Epithelial cell of esophagus (primary cell): ENCODE data around the gene DNAH8.

Source experiments
- DNase-seq: peaks from one replicate; pipeline ENCODE4 v3.0.0; 2010; ENCODE audit warnings: low read depth
- H3K4me3 ChIP-seq: 2 replicates; pipeline ENCODE4 v1.5.1; 2011; ENCODE audit warnings: mild to moderate bottlenecking, low read length, control low read depth
- CTCF ChIP-seq: IDR thresholded peaks from 2 replicates; pipeline ENCODE4 v1.5.1; 2011; ENCODE audit warnings: low read depth, mild to moderate bottlenecking, low read length, control low read depth, inconsistent platforms; ENCODE audit not compliant: insufficient read depth; ENCODE audit errors: missing control alignments

The DNAH8 gene

GRCh38 chr6:38724343-38724742, 9.2 kb downstream of the DNAH8 start:
- no peak for TF ChIP-seq CTCF
- H3K4me3 ChIP-seq, result no peak overlapping the region
- peak; percentile 5 for DNase-seq

GRCh38 chr6:38725414-38726183, 10.5 kb downstream of the DNAH8 start:
- DNase-seq, result no peak
- no peak overlapping the region for H3K4me3 ChIP-seq
- TF ChIP-seq CTCF, result no peak

- TF ChIP-seq CTCF, result no peak
- no peak overlapping the region for H3K4me3 ChIP-seq
- no peak for DNase-seq
These were observed 13.1 kb downstream of the DNAH8 start for GRCh38 chr6:38728203-38728602.

- no peak overlapping the region for H3K4me3 ChIP-seq
- no peak for TF ChIP-seq CTCF
- no peak for DNase-seq
These were observed 15.2 kb downstream of the DNAH8 start for GRCh38 chr6:38730140-38730862.

GRCh38 chr6:38736951-38737350, 21.8 kb downstream of the DNAH8 start:
- DNase-seq, result no peak
- no peak for TF ChIP-seq CTCF
- no peak overlapping the region for H3K4me3 ChIP-seq

- no peak overlapping the region for H3K4me3 ChIP-seq
- DNase-seq, result no peak
- TF ChIP-seq CTCF, result no peak
These were observed 23.1 kb downstream of the DNAH8 start for GRCh38 chr6:38738261-38738660.
